ENCODE measurements around the gene ZNF124.
A peak's percentile ranks its signal among the peaks of the same experiment; 100 is the strongest.
"Not testable (repeated sequence)": the region's sequence is repeated elsewhere in the genome, so short reads cannot be mapped to it uniquely, and the experiment has no call there.

ZNF124 gene

GRCh38 chr1:247171875-247172563 lies at the start of gene ZNF124:
Gene ZNF124 (minus strand): TSS chr1:247172020. CDS start chr1:247171877, 143 bp downstream.
- not testable (repeated sequence) for DNase-seq

- not testable (repeated sequence) for DNase-seq
Measured at GRCh38 chr1:247220280-247220679, 48.5 kb upstream of the ZNF124 start.

DNA sequence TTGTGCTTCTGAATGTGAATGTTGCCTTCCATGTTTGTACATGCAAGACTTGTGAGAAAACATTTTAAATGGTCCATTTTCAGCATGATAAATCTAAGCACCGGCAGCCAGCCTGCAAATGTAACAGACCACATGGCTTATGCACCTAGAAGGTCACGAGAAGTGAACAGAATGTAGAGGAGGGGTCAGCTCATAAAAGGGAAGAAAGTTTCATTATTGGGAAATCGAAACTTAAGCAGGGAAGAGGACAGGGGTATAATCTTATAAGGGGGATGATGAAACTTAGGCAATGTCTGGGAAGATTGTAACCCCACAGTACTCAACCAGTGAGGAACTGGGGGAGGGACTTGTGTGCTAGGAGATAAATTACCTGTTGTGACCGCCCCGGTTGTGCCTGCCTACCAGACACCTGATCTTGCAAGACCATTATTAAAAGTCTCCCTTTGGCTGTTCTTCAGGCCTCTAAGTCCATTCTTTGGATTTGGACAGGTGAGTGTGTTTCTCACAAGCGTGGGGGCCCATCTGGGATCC lies 46.4 kb upstream of the ZNF124 start:
- no peak for DNase-seq

DNA sequence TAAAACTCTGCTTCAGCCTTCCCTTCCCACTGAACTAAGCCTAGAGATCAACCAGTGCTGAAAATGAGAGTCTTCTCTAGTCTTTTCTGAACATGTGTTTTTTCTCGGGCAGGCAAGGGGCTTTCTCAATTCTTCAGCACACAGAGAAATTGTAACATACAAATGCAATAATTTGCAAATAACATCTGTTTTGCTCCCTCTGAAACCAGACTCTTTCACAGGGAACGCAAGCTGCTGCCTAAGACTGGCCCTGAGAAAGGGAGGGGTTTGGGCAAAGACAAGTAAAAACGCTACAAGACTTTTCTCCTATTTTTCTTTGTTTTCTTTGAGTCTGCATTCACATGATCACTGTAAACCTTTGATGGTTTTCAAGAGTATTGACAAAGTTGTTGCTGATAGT lies 44.4 kb upstream of the ZNF124 start:
- no peak for DNase-seq

DNA sequence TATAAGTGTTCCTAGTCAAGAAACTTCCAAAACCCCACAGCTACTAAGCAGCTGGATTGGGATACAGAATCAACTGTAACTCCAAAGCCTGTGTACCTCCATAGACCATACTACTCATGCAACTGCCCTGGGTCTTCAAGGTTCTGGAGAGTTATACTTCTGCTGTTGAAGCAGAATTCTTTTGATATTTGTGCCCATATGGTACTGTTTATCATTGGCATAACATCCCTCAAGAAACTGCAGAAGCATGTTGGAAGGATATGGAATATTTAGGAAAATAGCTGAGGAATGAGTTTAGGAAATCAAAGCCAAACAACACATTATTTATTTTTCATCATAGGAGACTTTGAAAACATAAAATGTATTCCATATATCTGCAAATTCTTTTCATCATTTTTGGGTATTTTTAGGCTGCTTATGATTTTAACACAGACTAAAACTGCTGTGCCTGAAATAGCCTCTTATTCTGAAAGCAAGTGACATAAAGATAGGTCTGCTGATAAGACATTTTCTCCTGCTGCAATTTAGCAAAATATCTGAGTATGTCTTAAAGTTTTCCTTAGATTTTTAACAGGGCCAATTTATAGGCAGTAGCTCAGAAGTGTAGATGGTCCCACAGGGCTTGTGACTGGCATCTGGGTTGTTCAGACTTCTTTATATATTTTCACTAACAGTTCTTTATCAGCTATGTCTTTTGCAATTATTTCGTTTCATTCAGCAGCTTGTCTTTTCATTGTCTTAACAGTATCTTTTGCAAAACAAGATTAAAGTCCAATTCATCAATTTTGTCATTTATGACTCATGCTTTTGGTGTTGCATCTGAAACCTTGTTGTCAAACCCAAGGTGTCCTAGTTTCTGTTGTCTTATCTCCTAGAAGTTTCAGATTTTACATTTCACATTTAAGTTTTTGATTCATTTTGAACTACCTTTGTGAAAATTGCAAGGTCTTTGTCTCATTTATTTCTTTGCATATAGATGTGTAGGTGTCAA lies 41.1 kb upstream of the ZNF124 start:
- no peak for DNase-seq

GRCh38 chr1:247212012-247212411 lies 40.2 kb upstream of the ZNF124 start:
- no peak for DNase-seq

- no peak for DNase-seq
Measured at GRCh38 chr1:247211339-247211738, 39.5 kb upstream of the ZNF124 start.

DNA sequence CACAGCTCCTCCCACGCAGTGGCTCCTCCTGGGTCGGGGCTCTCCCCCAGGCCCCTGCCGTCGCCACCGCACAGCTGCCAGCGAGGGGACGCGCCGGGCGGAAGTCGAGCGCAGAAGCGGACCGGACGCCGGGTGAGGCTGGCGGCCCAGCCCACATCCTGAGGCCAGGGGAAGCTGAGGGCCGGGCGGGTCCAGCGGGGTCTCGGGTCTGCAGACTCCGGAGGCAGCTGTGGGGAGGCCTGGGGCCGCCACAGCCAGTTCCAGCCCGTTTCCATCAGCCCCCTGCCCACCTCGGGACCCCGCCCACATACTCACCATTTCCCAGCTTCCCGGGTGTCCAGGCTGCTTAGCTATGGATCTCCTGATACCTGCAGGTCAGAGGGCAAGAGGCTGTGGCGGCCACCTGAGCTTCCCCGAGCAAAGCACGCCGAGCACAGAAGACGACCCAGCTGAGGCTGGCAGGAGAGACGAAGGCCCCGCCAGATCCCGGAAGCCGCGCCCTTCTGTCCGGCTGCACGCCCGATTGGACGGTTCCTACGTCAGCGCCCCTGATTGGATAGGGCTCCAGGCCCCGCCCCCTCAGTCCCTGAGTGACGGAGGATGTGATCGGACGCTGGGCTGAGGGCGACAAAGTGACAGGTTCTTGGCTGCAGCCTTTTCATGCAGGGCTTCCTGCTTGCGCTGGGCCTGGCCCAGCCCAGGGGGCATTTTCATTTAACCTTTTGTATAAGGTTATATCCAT lies 38.7 kb upstream of the ZNF124 start:
- DNase-seq = peak; percentile 93

DNA sequence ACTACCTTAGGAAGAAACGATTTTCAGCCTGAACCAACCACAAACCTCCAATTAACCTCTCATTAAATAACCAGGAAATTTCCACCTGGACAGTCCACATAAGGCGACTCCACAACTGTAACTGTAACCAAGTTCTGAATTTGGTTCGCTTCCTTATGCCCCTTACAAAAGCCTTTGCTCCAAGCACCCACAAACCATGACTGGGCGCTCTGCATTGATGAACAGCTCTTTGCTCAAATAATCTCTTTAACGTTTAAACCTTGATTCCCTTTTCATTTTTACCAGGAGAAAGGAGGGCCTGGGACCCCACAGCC lies 38.2 kb upstream of the ZNF124 start:
- no peak for DNase-seq

GRCh38 chr1:247209396-247209795 lies 37.6 kb upstream of the ZNF124 start:
- DNase-seq = no peak

DNA sequence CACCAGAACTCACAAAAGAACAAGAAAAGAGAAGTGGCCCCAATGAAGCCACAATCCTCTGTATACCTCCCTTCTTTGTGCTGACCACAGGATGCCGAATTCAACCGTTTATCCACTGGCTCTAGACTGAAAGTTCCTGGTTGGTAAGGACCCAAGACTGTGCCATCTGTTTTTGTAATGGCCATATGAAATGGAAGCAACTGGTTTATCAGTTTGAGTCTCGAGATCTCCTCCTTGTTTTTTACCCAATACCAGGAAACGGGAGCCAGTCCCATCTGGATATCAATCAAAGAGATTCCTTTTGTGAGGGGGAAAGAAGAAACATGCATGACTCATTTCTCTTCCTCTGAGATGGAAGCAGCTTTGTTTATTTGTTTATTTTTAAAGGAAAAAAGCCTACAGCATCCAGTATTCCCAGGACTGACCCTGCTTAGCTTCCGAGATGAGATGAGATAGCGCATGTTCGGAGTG lies 32.4 kb upstream of the ZNF124 start:
- no peak for DNase-seq

DNA sequence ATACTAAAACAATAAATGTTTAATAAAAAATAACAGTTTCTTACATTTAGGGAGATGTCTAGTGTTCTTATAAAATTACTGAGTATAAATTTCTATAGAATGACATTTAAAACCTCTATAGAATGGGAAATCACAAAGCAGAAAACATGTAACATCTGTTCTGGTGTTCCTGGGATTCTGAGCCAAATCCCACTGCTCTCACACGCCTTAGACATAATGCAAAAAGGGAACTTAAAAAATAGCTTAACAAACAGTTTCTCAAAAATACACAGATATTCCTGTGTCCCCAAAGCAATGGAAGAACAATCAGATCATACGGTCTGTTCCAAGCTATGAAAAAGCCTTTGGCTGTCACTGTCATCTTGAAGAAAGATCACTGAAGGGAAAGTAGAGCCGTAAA lies 27.0 kb upstream of the ZNF124 start:
- DNase-seq = no peak

DNA sequence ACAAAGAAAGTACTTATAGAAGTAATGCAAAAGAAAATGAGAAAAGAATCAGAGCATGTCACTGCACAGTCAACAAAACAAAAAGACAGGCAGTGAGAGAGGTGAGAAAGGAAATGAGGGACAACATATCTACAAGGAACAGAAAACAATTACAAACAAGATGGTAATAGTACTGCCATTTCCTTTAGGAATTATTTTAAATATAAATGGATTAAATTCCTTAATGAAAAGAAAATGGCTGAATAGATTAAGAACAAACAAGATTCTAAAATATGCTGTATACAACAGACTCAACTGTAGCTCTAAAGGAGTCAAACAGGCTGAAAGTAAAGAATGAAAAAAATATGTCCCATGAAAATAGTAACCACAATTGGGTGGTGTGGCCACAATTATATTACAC lies 22.1 kb upstream of the ZNF124 start:
- DNase-seq = no peak

- DNase-seq = no peak
Measured at GRCh38 chr1:247189981-247190798, 18.4 kb upstream of the ZNF124 start.

- no peak for DNase-seq
Measured at GRCh38 chr1:247185667-247186066, 13.8 kb upstream of the ZNF124 start.

GRCh38 chr1:247184254-247184653 lies 12.4 kb upstream of the ZNF124 start:
- no peak for DNase-seq

GRCh38 chr1:247182994-247183393 lies 11.2 kb upstream of the ZNF124 start:
- DNase-seq = no peak

DNA sequence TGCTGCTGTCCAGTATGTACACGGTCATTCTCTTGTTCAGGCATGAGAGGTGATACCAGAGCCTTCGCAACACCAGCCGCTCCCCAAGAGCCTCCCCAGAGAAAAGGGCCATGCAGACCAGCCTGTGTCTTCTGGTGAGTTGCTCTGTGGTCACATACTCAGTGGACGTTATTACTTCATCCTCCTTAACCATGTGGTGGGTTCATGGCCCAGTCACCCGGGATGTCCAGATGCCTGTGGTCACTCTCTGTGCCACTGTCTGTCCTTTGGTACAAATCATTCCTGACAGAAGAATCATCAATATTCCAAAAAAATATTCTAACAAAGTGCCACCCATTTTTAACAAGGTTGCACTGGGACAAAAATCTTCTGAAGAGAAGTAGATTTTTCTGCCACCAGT lies 8.8 kb upstream of the ZNF124 start:
- DNase-seq = no peak

DNA sequence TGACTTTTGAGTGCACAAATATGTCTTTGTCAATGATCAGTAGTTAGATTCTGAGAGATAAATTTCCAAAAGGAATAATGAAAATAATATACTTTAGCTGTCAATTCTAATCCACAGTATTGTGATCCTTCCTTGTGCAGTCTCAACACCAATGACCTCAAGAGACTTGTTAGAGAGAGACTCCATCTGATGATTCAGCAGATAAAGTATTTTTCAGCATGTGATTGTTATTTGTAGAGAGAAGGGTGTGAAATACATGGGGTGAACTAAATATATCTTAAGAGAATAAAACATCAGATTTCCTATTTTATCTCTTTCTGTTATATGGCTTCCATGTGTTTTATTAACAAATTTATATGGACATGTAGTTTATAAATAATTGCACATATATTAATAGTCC lies 5.9 kb upstream of the ZNF124 start:
- no peak for DNase-seq

- no peak for DNase-seq
Measured at GRCh38 chr1:247175458-247175857, 3.6 kb upstream of the ZNF124 start.

DNA sequence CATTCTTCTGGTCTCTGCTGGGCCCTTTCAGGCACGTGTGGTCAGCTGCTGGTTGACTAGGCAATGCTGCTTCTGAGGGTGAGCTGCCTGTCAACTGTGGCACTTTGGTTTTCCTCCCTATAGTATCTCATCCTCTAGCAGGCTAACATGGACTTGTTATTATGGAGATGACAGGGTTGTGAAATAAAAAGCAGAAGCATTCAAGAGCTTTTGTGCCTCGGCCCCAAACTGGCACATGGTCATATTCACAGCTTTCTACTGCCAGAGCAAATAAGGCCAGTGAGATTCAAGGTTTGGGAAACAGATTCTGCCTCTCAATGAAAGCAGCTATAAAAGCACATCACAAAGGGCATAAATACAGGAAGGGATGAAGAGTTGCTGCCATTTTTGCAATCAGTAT lies 1.6 kb upstream of the ZNF124 start:
- DNase-seq = no peak

DNA sequence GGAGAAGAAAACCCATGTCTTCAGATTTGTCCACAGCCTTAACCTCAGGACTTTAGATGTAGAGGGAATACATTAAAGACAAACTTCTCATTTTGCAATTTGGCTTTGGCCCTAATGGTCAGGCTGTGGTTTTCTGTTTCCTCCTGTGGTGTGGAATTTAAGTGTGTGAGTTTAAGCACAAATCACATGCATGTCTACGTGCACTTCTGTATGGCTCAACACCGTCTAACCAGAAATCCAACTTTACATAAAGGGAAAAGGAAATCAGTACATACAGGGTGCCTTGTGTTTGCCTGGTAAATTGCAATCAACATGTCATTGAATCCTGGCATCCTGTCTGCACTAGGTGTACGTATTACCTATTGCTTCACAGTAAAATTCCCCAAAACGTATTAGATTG lies 1.2 kb upstream of the ZNF124 start:
- no peak for DNase-seq

All from NCI-H2171 (cell line).